Panc1 (cell line): ENCODE measurements around the gene USP9X. TPM values are rescaled to one million over a fixed set of nuclear protein-coding genes. Genes with fewer than 3 reads are reported as not detected.
"Not testable (repeated sequence)": the region's sequence is repeated elsewhere in the genome, so short reads cannot be mapped to it uniquely, and the experiment has no call there.

Experiments
- ATAC-seq: fragments of 200-7000 bp; cut with Tn5 transposase; 2 replicates; pipeline ENCODE4 v1.9.1; 2020; ENCODE audit warnings: mild to moderate bottlenecking, moderate library complexity
- BruUV-seq: library from RNA; stranded (reverse); fragments of 400-500 nt; replicated peaks from 2 replicates; lab custom pipeline; 2021; lab: Mats Ljungman, UMichigan
- CTCF ChIA-PET: fragments of 300-600 bp; sonication (Branson Sonifier 250); formaldehyde crosslinking; loops from one replicate; lab custom pipeline; 2022; ENCODE audit warnings: antibody characterized with exemption; lab: Charles Lee
- POLR2A ChIA-PET: fragments of 300-600 bp; sonication (Branson Sonifier 250); formaldehyde crosslinking; loops from one replicate; lab custom pipeline; 2022; ENCODE audit warnings: antibody characterized with exemption; lab: Charles Lee
- DNase-seq: peaks from one replicate; pipeline ENCODE4 v3.0.0-alpha.2; 2010; ENCODE audit warnings: low read depth, low spot score
- H3K27ac ChIP-seq: 2 replicates; pipeline ENCODE4 v1.5.1; 2011; ENCODE audit warnings: mild to moderate bottlenecking, low read length, inconsistent platforms
- H3K27me3 ChIP-seq: fragments of 200-500 bp; sonication (Bioruptor generic); 2 replicates; pipeline ENCODE4 v1.6.0; 2014; ENCODE audit warnings: low read length, inconsistent platforms; ENCODE audit not compliant: control insufficient read depth, insufficient read depth
- H3K36me3 ChIP-seq: fragments of 200-500 bp; sonication (Bioruptor generic); 2 replicates; pipeline ENCODE4 v1.5.1; 2014; ENCODE audit warnings: inconsistent platforms, mild to moderate bottlenecking, low read length, moderate library complexity; ENCODE audit not compliant: control insufficient read depth, insufficient read depth
- H3K4me1 ChIP-seq: 2 replicates; pipeline ENCODE4 v1.5.1; 2011; ENCODE audit warnings: inconsistent platforms, mild to moderate bottlenecking, low read length, moderate library complexity; ENCODE audit not compliant: control insufficient read depth, insufficient read depth
- H3K4me3 ChIP-seq, 2 experiments: 2 replicates each; pipeline ENCODE4 v1.5.1; 2011 to 2012; ENCODE audit warnings: low read depth in 2 of 2, low read length in 2 of 2, mild to moderate bottlenecking in 2 of 2, inconsistent platforms in 1 of 2, moderate library complexity in 1 of 2
- H3K9me3 ChIP-seq: fragments of 200-500 bp; sonication (Bioruptor generic); 2 replicates; pipeline ENCODE4 v1.5.1; 2014; ENCODE audit warnings: low read depth, mild to moderate bottlenecking, inconsistent platforms, low read length, moderate library complexity; ENCODE audit not compliant: control insufficient read depth, insufficient read depth
- POLR2AphosphoS5 ChIP-seq: IDR thresholded peaks from 2 replicates; pipeline ENCODE4 v1.6.1; 2012; ENCODE audit warnings: mild to moderate bottlenecking, low read depth, low read length, moderate library complexity
- REST ChIP-seq, 2 experiments: IDR thresholded peaks; 2 replicates each; pipeline ENCODE4 v1.6.1; 2011 to 2012; ENCODE audit warnings: low read depth in 2 of 2, control low read depth in 1 of 2, low read length in 1 of 2, mild to moderate bottlenecking in 1 of 2, moderate library complexity in 1 of 2; ENCODE audit not compliant: insufficient read depth in 1 of 2
- SIN3A ChIP-seq: IDR thresholded peaks from 2 replicates; pipeline ENCODE4 v1.6.1; 2012; ENCODE audit warnings: low read depth, mild to moderate bottlenecking, low read length, moderate library complexity, borderline replicate concordance; ENCODE audit not compliant: insufficient read depth
- TCF7L2 ChIP-seq: IDR thresholded peaks from 2 replicates; pipeline ENCODE4 v1.6.1; 2011; ENCODE audit warnings: mild to moderate bottlenecking, low read depth, low read length, inconsistent platforms
- in situ Hi-C: cut with HindIII; loops from 2 replicates; pipeline ENCODE4 v1.10.0; 2016; ENCODE audit warnings: low sequenced_read_pairs, low pct_unique_long_range_greater_than_20kb
- intact Hi-C: fragments of 100-400 bp; cut with micrococcal nuclease; formaldehyde crosslinking; loops from one replicate; pipeline ENCODE4 v1.10.0; 2022; ENCODE audit not compliant: unreplicated experiment
- total RNA-seq: library from RNA; stranded (reverse); gene quantifications from one replicate; pipeline ENCODE4 v1.2.1, GENCODE V29; 2021; ENCODE audit not compliant: unreplicated experiment
- TF ChIP-seq, protein P1 (sequence below): fragments of 450-650 bp; IDR thresholded peaks from 2 replicates; pipeline ENCODE4 v1.5.1; 2017; ENCODE audit warnings: mild to moderate bottlenecking

USP9X gene
- total RNA-seq, 1 experiment from 2014 or later = 44.4 TPM

DNA sequence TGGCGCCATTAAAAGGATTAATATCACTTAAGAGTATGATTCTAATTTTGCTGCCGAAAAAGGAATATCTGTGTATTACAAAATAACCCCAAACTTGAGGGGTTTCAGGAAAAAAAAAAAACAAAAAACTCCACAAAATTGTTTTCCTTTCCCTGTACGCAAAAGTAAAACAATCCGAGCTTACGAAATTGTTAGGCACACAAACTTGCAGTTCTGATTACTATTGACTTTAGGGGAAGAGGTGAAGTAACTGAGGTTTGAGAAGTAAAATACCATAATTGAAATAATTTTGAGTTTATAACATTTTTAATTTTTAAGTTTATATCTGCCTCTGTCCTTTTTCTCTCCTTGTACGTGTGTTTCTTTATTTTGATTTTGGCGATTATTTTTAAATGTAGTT is 64.8 kb downstream of the USP9X start:
- ATAC-seq = no peak
- ChIA-PET POLR2A (no interaction called here), CTCF (no interaction called here)
- Histone ChIP-seq H3K36me3 (peaks cover 3% of the 10 kb centered on the region), H3K27me3 (no peaks in the 10 kb centered on the region), H3K4me3 (no peak overlapping the region), H3K4me1 (no peaks in the 10 kb centered on the region), H3K27ac (no peak overlapping the region), H3K9me3 (no peaks in the 10 kb centered on the region)
- TF ChIP-seq TCF7L2 (no peak), REST (IDR thresholded peaks at IDR 0.05; ENCODE audit: insufficient read depth in 1 of 2, low read depth in 2 of 2, low read length in 1 of 2) (no peak), SIN3A (no peak), POLR2AphosphoS5 (no peak)
- TF ChIP-seq, protein P1, sequence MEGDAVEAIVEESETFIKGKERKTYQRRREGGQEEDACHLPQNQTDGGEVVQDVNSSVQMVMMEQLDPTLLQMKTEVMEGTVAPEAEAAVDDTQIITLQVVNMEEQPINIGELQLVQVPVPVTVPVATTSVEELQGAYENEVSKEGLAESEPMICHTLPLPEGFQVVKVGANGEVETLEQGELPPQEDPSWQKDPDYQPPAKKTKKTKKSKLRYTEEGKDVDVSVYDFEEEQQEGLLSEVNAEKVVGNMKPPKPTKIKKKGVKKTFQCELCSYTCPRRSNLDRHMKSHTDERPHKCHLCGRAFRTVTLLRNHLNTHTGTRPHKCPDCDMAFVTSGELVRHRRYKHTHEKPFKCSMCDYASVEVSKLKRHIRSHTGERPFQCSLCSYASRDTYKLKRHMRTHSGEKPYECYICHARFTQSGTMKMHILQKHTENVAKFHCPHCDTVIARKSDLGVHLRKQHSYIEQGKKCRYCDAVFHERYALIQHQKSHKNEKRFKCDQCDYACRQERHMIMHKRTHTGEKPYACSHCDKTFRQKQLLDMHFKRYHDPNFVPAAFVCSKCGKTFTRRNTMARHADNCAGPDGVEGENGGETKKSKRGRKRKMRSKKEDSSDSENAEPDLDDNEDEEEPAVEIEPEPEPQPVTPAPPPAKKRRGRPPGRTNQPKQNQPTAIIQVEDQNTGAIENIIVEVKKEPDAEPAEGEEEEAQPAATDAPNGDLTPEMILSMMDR = no peak
- BruUV-seq = no TSS peak
- no peak for DNase-seq
- in situ Hi-C loops (no loop called here), intact Hi-C loops (no loop called here)

DNA sequence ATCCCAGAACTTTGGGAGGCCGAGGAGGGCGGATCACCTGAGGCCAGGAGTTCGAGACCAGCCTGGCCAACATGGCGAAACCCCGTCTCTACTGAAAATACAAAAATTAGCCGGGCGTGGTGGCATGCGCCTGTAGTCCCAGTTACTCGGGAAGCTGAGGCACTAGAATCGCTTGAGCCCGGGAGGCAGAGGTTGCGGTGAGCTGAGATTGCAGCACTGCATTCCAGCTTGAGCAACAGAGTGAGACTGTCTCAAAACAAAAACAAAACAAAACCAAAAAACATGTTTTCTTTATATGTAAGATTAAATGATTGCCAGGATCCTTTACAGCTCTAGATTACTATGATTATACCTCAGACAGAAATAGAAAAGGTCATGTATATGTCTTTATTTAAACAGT is 66.5 kb downstream of the USP9X start:
- CTCF ChIA-PET = not testable (repeated sequence)

GRCh38 chrX:41152221-41152620 is 67.0 kb downstream of the USP9X start:
- H3K9me3 ChIP-seq = no peaks in the 10 kb centered on the region
- peaks cover 3% of the 10 kb centered on the region for H3K36me3 ChIP-seq
- no peaks in the 10 kb centered on the region for H3K4me1 ChIP-seq
- TF ChIP-seq TCF7L2 = no peak
- TF ChIP-seq SIN3A = no peak
- TF ChIP-seq POLR2AphosphoS5 = no peak
- TF ChIP-seq, protein P1 = no peak
- no peak for TF ChIP-seq REST (IDR thresholded peaks at IDR 0.05; ENCODE audit: insufficient read depth in 1 of 2, low read depth in 2 of 2, low read length in 1 of 2)
- no peak overlapping the region for H3K27ac ChIP-seq
- in situ Hi-C loops (no loop called here), intact Hi-C loops (no loop called here)
- no peak for DNase-seq
- H3K27me3 ChIP-seq = no peaks in the 10 kb centered on the region
- ATAC-seq = no peak
- H3K4me3 ChIP-seq = no peak overlapping the region
- POLR2A ChIA-PET = no interaction called here
- CTCF ChIA-PET = no interaction called here
- BruUV-seq = no TSS peak

More for the DNA sequence above, 66.5 kb downstream of the USP9X start:
- H3K36me3 ChIP-seq, H3K27me3 ChIP-seq, POLR2A ChIA-PET, intact Hi-C loops, H3K4me1 ChIP-seq, H3K9me3 ChIP-seq, BruUV-seq, in situ Hi-C loops, H3K4me3 ChIP-seq, ATAC-seq, DNase-seq, H3K27ac ChIP-seq: not testable (repeated sequence)
